CD4-positive, alpha-beta T cell treated with Interleukin-17A for 1 hour (primary cell): ENCODE results near the gene ZNF93.
A peak's percentile ranks its signal among the peaks of the same experiment; 100 is the strongest.
"Not testable (repeated sequence)": the region's sequence is repeated elsewhere in the genome, so short reads cannot be mapped to it uniquely, and the experiment has no call there.

Experiments
- DNase-seq: peaks from one replicate; pipeline ENCODE4 v3.0.0-alpha.2; 2020

ZNF93 gene

DNA sequence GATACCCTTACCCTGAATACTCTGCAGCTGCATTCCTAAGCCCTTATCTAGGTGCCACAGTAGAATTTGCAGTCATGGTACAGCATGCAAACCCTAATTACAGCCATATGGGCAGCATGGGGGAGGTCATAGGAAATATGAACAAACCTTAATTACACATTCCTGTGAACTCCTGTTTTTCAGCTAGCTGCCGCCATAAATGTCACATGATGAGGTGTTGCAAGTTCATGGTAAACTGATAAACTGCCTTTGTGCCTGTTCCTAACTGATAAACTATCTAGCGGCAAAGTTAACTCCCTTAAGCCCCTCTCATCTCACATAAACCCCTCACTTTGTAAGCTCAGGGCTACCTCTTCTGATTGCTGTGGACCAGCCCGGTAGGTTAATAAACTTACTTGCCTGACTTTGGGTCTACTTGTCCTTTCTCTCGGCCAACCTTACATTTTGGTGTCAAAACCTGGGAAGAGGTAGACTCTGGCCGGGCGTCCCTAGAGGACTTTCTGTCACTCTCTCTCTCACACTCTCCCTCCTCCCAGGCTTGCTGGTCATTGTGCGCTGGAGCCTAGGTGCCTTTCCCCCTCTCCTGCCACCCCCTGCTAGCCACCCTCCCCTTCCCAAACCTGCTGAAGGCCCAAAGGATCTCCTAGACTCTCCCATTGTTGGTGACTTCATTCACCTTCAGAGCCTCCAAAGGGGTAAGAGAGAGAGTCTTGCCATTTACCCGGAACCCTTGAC, 43.3 kb downstream of the ZNF93 start:
- no peak for DNase-seq

DNA sequence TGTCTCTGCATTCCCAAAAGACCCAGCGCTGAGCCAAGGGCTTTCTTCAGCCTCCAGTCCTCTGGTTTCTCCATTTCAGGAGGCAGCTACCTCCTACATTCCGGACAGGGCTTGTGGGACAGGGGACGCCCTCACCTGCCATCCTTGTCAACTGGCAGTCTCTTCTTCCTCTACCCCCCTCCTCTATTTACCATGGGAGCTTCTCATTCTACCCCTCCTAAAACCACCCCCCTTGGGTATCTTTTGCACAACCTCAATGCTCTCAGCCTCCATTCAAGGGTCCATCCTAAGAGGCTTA, 43.8 kb downstream of the ZNF93 start:
- no peak for DNase-seq

- no peak for DNase-seq
Measured at GRCh38 chr19:19946226-19946625, 45.5 kb downstream of the ZNF93 start.

DNA sequence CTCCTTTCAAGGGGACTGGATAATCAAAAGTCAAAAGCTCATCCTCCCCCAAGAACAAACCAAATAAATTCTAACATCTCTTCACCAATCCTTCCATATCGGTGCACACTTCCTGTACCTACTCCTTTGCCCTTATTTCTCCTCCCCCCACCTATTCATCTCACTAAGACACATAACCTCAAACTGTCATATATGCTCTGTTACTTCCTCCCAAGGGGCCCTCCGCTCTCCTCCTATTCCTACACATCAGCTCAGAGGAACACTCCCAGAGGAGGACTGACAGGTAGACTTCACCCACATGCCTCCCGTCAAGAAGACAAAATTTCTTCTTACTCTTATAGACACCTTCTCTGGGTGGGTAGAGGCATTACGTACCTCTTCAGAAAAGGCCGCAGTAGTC, 48.1 kb downstream of the ZNF93 start:
- DNase-seq = no peak

DNA sequence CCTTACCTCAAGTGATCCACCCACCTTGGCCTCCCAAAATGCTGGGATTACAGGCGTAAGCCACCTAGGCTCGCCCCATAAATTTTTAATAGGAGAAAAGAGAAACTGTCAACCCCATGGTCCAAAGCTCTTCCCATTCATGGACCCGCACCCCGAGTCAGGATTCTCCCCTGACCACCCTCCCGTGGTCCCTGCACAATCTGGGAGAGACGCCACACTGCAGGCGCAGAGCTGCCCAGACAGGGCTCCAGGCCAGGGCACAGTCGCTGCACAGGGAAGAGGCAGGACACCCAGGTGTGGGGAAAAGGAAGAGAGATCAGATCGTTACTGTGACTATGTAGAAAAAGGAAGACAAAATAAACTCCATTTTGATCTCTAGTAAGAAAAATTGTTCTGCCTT, 54.5 kb downstream of the ZNF93 start:
- no peak for DNase-seq

- no peak for DNase-seq
Measured at GRCh38 chr19:19956434-19957075, 55.8 kb downstream of the ZNF93 start.

- not testable (repeated sequence) for DNase-seq
Measured at GRCh38 chr19:19957766-19958165, 57.0 kb downstream of the ZNF93 start.

DNA sequence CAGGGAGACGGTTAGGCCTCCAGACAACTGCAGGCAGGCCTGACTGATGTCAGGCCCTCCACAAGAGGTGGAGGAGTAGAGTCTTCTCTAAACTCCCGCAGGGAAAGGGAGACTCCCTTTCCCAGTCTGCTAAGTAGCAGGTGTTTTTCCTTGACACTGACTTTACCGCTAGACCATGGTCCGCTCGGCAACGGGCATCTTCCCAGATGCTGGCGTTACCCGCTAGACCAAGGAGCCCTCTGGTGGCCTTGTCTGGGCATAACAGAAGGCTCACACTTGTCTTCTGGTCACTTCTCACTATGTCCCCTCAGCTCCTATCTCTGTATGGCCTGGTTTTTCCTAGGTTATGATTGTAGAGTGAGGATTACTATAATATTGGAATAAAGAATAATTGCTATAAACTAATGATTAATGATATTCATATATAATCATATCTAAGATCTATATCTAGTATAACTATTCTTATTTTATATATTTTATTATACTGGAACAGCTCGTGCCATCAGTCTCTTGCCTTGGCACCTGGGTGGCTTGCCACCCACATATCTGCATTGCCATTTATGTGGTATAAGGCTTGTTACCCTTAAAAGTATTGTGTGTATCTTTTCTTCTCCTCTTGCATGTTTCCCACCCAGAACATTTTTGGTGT, 58.5 kb downstream of the ZNF93 start:
- DNase-seq = peak; percentile 71

DNA sequence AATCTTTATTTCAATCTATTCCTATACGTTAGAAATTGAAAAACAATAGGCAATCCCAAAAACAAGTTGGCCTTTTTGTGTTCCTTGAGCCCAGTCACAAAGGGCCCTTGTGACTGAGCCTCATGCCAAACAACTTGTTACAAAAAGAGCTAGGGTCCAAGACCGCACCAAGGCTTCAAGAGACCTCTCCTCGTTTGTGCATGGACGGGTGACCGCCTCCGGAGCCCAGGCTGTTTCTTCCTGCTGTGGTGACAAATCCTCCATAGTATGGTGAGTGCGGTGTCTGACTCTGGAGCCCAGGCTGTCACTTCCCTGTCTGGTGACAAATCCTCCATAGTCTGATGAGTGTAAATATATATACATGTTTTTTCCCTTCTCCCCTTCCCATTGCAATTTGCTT, 63.7 kb downstream of the ZNF93 start:
- no peak for DNase-seq

- not testable (repeated sequence) for DNase-seq
Measured at GRCh38 chr19:19966126-19966525, 65.4 kb downstream of the ZNF93 start.

DNA sequence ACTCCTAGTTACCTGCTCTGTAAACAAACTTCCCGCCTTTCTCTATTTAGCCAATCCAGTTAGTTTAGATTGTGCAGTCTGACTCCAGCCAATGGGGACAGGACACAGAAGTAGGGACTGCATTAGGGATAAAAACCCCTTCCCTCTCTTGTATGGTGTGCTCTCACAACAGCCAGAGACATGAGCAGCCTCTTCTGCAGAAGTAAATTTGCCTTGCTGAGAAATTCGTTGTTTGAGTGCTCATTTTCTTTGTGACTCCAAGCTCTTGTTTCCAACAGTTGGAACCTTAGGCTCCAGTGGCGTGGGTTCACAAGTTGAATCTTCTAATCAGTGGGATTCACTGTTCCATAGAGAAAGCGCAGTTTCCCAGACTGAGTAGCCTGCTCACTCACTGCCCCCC, 66.1 kb downstream of the ZNF93 start:
- no peak for DNase-seq
